Ascending aorta (tissue), 2 donors: Measurements from ENCODE around the gene P2RY12. TPM values are rescaled to one million over a fixed set of nuclear protein-coding genes. Genes with fewer than 3 reads are reported as not detected.

Experiments used
- DNase-seq, 2 donors: peaks; one replicate each; pipeline ENCODE4 v3.0.0-alpha.2; 2019; ENCODE audit warnings: low spot score in 2 of 2
- H3K27ac ChIP-seq, 2 donors: fragments of 200-600 bp; sonication (generic); one replicate each; pipeline ENCODE4 v1.5.1; 2016 to 2017; ENCODE audit warnings: mild to moderate bottlenecking in 1 of 2
- H3K27me3 ChIP-seq: fragments of 200-600 bp; sonication (generic); one replicate; pipeline ENCODE4 v1.5.1; 2017
- H3K36me3 ChIP-seq, 2 donors: fragments of 200-600 bp; sonication (generic); one replicate each; pipeline ENCODE4 v1.5.1; 2016
- H3K4me1 ChIP-seq, 2 donors: fragments of 200-600 bp; sonication (generic); one replicate each; pipeline ENCODE4 v1.5.1; 2016 to 2017; ENCODE audit warnings: mild to moderate bottlenecking in 1 of 2
- H3K4me3 ChIP-seq, 2 donors: fragments of 200-600 bp; sonication (generic); one replicate each; pipeline ENCODE4 v1.5.1; 2016 to 2017; ENCODE audit warnings: mild to moderate bottlenecking in 1 of 2
- H3K9me3 ChIP-seq, 2 donors: fragments of 200-600 bp; sonication (generic); one replicate each; pipeline ENCODE4 v1.5.1; 2016
- intact Hi-C: fragments of 100-400 bp; cut with DNase I; formaldehyde crosslinking; loops from one replicate; pipeline ENCODE4 v1.15.1; 2023
- total RNA-seq: library from RNA; depleted of rRNA; stranded (reverse); fragments of >200 nt; gene quantifications from one replicate; pipeline ENCODE4 v1.1.0, GENCODE V29; 2016
- TF ChIP-seq, protein P1 (sequence below), 3 experiments: fragments of 200-600 bp in 2 of 3; fragments of 450-650 bp in 1 of 3; sonication (generic) in 2 of 3; IDR thresholded peaks; one replicate each; pipeline ENCODE4 v1.5.1; 2016 to 2019; ENCODE audit warnings: antibody characterized with exemption in 3 of 3, mild to moderate bottlenecking in 1 of 3, moderate library complexity in 1 of 3

The P2RY12 gene
- total RNA-seq, 1 donor from 2014 or later: not detected

DNA sequence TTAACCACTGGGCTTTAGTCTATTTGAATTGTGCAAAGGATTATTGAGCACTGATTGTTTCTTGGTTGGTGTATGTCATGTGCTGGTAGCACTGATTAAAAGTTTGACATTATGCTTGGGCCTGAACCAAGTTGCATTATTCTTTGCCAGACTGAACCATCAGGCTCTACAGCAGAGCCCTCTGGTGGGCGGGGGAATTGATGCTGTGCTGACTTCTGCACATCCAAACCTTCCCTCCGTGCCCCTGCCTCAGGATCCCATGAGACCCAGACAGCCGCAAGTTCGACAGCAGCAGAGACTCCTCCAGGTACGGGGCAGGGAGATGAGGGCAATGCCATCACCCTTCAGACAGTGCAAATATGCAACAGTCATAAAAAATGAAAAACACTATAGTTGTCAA, 28.4 kb upstream of the P2RY12 start:
- no peaks in the 10 kb centered on the region for H3K9me3 ChIP-seq
- H3K36me3 ChIP-seq: no peaks in the 10 kb centered on the region
- DNase-seq: no peak
- intact Hi-C loops: no loop called here
- no peak overlapping the region for H3K4me3 ChIP-seq
- TF ChIP-seq, protein P1, sequence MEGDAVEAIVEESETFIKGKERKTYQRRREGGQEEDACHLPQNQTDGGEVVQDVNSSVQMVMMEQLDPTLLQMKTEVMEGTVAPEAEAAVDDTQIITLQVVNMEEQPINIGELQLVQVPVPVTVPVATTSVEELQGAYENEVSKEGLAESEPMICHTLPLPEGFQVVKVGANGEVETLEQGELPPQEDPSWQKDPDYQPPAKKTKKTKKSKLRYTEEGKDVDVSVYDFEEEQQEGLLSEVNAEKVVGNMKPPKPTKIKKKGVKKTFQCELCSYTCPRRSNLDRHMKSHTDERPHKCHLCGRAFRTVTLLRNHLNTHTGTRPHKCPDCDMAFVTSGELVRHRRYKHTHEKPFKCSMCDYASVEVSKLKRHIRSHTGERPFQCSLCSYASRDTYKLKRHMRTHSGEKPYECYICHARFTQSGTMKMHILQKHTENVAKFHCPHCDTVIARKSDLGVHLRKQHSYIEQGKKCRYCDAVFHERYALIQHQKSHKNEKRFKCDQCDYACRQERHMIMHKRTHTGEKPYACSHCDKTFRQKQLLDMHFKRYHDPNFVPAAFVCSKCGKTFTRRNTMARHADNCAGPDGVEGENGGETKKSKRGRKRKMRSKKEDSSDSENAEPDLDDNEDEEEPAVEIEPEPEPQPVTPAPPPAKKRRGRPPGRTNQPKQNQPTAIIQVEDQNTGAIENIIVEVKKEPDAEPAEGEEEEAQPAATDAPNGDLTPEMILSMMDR (IDR thresholded peaks at IDR 0.05): no peak
- no peaks in the 10 kb centered on the region for H3K4me1 ChIP-seq
- no peaks in the 10 kb centered on the region for H3K27me3 ChIP-seq
- no peak overlapping the region for H3K27ac ChIP-seq

DNA sequence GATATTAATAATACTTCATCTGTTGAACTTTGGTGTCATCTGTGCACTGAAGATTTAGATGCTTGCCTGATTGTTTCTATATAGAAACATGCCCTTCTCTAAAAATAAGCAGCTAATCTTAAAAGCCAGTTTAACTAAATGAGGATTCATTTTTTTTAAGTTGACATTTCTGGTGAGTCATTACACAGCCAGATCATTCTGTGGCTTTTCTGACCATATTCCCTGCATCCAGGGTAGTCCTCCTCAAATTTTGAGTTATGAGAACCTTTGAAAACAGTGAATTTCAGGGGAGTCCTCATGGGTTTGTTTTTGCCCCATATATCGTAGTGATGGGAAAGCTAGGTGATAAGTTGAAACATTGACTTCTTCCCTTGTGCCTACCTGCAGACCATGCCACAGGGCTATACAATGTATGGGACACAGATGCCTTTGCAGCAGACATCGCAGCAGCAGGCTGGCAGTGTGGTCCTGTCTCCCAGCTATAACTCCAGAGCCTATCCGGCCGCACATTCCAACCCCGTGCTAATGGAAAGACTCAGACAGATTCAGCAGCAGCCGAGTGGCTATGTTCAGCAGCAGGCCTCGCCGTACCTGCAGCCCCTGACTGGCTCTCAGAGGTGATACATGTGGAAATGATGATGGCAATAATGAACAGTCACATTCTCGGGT, 26.5 kb upstream of the P2RY12 start:
- DNase-seq: no peak
- H3K36me3 ChIP-seq: no peaks in the 10 kb centered on the region
- H3K27ac ChIP-seq: no peak overlapping the region
- H3K27me3 ChIP-seq: no peaks in the 10 kb centered on the region
- H3K4me3 ChIP-seq: no peak overlapping the region
- no peaks in the 10 kb centered on the region for H3K4me1 ChIP-seq
- TF ChIP-seq, protein P1 (IDR thresholded peaks at IDR 0.05): no peak
- intact Hi-C loops: no loop called here
- no peaks in the 10 kb centered on the region for H3K9me3 ChIP-seq

DNA sequence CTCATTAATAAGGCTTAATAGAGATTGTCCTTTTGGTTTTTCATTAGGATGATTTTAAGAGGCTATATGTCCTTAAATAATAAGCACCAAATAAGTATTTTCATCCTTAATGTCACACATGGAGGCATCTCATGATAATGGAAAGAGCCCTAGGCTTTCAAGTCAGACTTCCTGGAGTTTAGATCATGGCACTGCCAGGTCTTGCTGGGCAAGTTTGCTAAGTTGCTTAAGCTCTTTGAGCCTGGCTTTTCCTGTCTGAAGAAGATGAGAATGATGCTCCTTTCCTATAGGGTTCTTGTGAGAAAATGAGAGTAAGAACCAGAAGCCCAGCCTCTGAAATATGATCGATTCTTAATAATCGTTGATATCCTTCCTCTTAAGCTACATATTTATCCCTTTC, 23.4 kb upstream of the P2RY12 start:
- Histone ChIP-seq H3K4me3 (no peak overlapping the region), H3K9me3 (no peaks in the 10 kb centered on the region), H3K27ac (no peak overlapping the region), H3K4me1 (no peaks in the 10 kb centered on the region), H3K36me3 (no peaks in the 10 kb centered on the region), H3K27me3 (no peaks in the 10 kb centered on the region)
- TF ChIP-seq, protein P1 (IDR thresholded peaks at IDR 0.05): no peak
- DNase-seq: no peak
- intact Hi-C loops: no loop called here

DNA sequence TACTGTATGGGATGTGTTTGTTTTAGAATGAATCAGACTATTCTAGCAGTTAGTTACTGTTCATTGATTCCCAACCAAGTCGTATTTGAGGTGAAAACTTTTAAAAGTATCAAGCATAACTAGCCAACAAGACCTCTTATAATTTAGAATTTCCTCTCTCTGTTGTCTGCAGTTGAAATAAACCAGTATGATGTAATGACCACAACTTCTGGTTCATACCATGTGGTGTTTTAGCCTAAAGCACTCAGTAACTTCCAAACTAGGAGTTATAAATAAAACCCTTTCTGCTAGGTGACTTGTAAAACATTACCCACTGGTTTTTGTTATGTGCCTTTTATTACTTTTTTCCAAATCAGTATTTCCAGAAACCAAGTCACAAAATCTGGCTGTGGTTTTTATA, 19.8 kb upstream of the P2RY12 start:
- Histone ChIP-seq H3K27ac (no peak overlapping the region), H3K27me3 (no peaks in the 10 kb centered on the region), H3K4me1 (no peaks in the 10 kb centered on the region), H3K9me3 (no peaks in the 10 kb centered on the region), H3K36me3 (no peaks in the 10 kb centered on the region), H3K4me3 (no peak overlapping the region)
- TF ChIP-seq, protein P1 (IDR thresholded peaks at IDR 0.05): no peak
- DNase-seq: no peak
- intact Hi-C loops: no loop called here

DNA sequence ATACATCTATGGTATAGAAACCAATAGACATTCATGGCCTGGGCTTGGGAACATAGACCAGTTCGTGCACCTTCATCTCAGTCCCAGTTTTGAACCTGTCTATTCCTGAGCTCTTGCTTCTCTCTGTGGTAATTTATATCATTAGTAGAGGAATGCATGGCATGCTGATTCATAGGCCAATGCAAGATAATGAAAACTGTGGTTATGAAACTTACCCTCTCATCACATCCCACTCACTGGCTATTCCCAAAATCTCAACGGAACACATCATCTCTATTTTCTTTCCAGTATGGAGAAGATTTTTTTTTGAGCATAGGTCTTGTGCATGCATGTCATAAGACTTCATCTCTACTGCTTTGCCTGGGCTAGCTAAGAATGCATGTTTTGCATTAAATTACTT, 18.7 kb upstream of the P2RY12 start:
- no peak for DNase-seq
- no peaks in the 10 kb centered on the region for H3K4me1 ChIP-seq
- intact Hi-C loops: no loop called here
- no peak overlapping the region for H3K27ac ChIP-seq
- H3K36me3 ChIP-seq: no peaks in the 10 kb centered on the region
- no peak overlapping the region for H3K4me3 ChIP-seq
- no peaks in the 10 kb centered on the region for H3K9me3 ChIP-seq
- no peaks in the 10 kb centered on the region for H3K27me3 ChIP-seq
- TF ChIP-seq, protein P1 (IDR thresholded peaks at IDR 0.05): no peak

DNA sequence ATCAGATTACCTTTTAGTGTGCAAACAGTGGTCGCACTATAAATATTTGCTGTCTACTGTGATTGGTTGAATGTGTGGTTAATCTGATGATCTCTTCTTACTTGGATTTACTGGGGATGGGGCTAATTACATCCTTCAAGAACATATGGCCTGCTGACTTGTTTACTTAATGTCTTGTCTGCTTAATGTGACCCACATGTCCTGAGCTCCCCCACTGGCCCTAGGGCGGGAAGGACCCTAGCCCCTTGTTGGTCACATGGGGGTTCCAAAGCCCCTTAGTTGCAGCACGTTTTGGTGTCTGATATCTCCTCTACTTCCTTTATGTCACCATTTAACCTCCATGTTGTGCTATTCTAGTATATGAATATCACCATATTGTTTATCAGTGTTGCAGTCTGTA, 17.8 kb upstream of the P2RY12 start:
- TF ChIP-seq, protein P1 (IDR thresholded peaks at IDR 0.05): no peak
- Histone ChIP-seq H3K4me3 (no peak overlapping the region), H3K27ac (no peak overlapping the region), H3K36me3 (no peaks in the 10 kb centered on the region), H3K27me3 (no peaks in the 10 kb centered on the region), H3K9me3 (no peaks in the 10 kb centered on the region), H3K4me1 (no peaks in the 10 kb centered on the region)
- no peak for DNase-seq
- intact Hi-C loops: no loop called here
